Fibroblast of villous mesenchyme (primary cell): Measurements from ENCODE around the gene LARP1. TPM values are rescaled to one million over a fixed set of nuclear protein-coding genes. Genes with fewer than 3 reads are reported as not detected.

Source experiments
- DNase-seq: peaks from one replicate; pipeline ENCODE4 v3.0.0-alpha.2; 2010; ENCODE audit warnings: low read depth
- H3K4me3 ChIP-seq: 2 replicates; pipeline ENCODE4 v1.5.1; 2011; ENCODE audit warnings: low read depth, mild to moderate bottlenecking, low read length
- total RNA-seq: library from RNA; depleted of rRNA; stranded (reverse); fragments of >200 nt; gene quantifications from 2 replicates; pipeline ENCODE4 v1.2.3, GENCODE V29; 2012
- TF ChIP-seq, protein P1 (sequence below): IDR thresholded peaks from 2 replicates; pipeline ENCODE4 v1.5.1; 2012; ENCODE audit warnings: low read depth, mild to moderate bottlenecking, low read length; ENCODE audit not compliant: insufficient read depth

Gene LARP1
- total RNA-seq, 1 donor, result 111 TPM

- DNase-seq, result no peak
- TF ChIP-seq, protein P1, sequence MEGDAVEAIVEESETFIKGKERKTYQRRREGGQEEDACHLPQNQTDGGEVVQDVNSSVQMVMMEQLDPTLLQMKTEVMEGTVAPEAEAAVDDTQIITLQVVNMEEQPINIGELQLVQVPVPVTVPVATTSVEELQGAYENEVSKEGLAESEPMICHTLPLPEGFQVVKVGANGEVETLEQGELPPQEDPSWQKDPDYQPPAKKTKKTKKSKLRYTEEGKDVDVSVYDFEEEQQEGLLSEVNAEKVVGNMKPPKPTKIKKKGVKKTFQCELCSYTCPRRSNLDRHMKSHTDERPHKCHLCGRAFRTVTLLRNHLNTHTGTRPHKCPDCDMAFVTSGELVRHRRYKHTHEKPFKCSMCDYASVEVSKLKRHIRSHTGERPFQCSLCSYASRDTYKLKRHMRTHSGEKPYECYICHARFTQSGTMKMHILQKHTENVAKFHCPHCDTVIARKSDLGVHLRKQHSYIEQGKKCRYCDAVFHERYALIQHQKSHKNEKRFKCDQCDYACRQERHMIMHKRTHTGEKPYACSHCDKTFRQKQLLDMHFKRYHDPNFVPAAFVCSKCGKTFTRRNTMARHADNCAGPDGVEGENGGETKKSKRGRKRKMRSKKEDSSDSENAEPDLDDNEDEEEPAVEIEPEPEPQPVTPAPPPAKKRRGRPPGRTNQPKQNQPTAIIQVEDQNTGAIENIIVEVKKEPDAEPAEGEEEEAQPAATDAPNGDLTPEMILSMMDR, result no peak
- no peak overlapping the region for H3K4me3 ChIP-seq
These were observed 27.8 kb downstream of the LARP1 start for GRCh38 chr5:154782812-154783592.

- DNase-seq, result peak; percentile 24
- H3K4me3 ChIP-seq, result no peak overlapping the region
- TF ChIP-seq, protein P1, result no peak
These were observed 28.7 kb downstream of the LARP1 start for GRCh38 chr5:154783774-154784460.

DNA sequence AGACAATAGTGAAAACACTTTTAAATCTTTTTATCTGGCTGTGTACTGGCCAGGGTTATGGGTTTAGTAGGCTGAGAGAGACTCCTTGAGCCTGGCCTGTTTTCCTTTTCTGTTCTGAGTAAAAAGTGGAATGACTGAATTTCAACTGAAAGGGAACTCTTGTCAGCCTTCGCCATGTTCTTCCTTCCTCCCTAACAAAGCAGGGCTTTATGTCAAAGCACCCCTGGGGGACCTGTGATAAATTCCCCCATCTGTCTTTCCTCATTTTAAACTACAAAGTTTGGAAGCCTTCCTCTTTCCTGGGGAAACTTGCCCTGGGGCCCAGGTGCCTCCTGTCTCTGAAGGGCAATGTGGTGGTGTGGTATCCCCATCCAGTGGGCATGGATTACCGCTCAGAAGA, 29.7 kb downstream of the LARP1 start:
- no peak overlapping the region for H3K4me3 ChIP-seq
- DNase-seq, result no peak
- TF ChIP-seq, protein P1, result no peak

GRCh38 chr5:154786414-154786813, 31.2 kb downstream of the LARP1 start:
- DNase-seq, result peak; percentile 31
- H3K4me3 ChIP-seq, result no peak overlapping the region
- TF ChIP-seq, protein P1, result no peak

DNA sequence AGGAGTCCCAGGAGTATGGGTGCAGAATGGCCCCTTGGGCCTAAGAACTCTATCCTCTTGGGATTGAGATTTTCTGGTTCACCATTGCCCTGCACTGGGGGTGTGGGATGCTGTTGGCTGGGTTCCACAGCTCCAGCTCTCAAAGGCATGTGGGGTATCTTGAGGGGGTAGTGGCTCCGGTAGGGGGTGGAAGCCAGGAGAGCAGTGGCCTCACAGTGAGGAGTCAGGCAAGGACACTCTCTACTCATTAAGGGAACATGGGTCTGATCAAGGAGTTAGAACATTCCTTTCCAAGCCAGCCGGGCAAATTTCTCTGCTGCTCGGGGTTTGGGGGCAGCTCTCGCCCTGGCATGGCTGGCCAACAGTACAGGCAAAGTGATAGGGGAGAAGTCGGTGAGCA, 33.0 kb downstream of the LARP1 start:
- TF ChIP-seq, protein P1, result no peak
- H3K4me3 ChIP-seq, result no peak overlapping the region
- no peak for DNase-seq

- DNase-seq, result no peak
- TF ChIP-seq, protein P1, result no peak
- H3K4me3 ChIP-seq, result no peak overlapping the region
These were observed 36.4 kb downstream of the LARP1 start for GRCh38 chr5:154791535-154791934.
